CD14-positive monocyte (primary cell): ENCODE results near the gene PAQR6. TPM values are rescaled to one million over a fixed set of nuclear protein-coding genes. Genes with fewer than 3 reads are reported as not detected.

Experiments used
- DNase-seq, 3 donors: peaks; one replicate each; pipeline ENCODE4 v3.0.0-alpha.2; 2011 to 2022
- H2AFZ ChIP-seq: 2 replicates; pipeline ENCODE4 v1.6.0; 2012; ENCODE audit warnings: mild to moderate bottlenecking, low read depth, low read length, inconsistent platforms; ENCODE audit not compliant: insufficient read depth, poor library complexity, severe bottlenecking
- H3K27ac ChIP-seq, 2 donors: 1 replicate in 1 of 2; 2 replicates in 1 of 2; pipeline ENCODE4 v1.5.1; 2012 to 2013; ENCODE audit warnings: low read length in 2 of 2, control low read depth in 1 of 2, inconsistent platforms in 1 of 2, low read depth in 1 of 2, mild to moderate bottlenecking in 1 of 2
- H3K27me3 ChIP-seq, 2 donors: one replicate each; pipeline versions ENCODE4 v1.6.0 to v1.6.1; 2011 to 2013; ENCODE audit warnings: low read length in 2 of 2; ENCODE audit not compliant: control insufficient read depth in 2 of 2, insufficient read depth in 2 of 2
- H3K36me3 ChIP-seq, 2 donors: replicated peaks in 1 of 2; 1 replicate in 1 of 2; 2 replicates in 1 of 2; pipeline versions ENCODE4 v1.5.1 to v1.6.1; 2012 to 2013; ENCODE audit warnings: low read length in 2 of 2, control low read depth in 1 of 2, inconsistent platforms in 1 of 2, mild to moderate bottlenecking in 1 of 2; ENCODE audit not compliant: insufficient read depth in 2 of 2, control insufficient read depth in 1 of 2
- H3K4me1 ChIP-seq, 2 donors: 1 replicate in 1 of 2; 2 replicates in 1 of 2; pipeline versions ENCODE4 v1.5.1 to v1.6.1; 2012 to 2013; ENCODE audit warnings: low read length in 2 of 2, control low read depth in 1 of 2, inconsistent platforms in 1 of 2, mild to moderate bottlenecking in 1 of 2, moderate library complexity in 1 of 2; ENCODE audit not compliant: insufficient read depth in 2 of 2, control insufficient read depth in 1 of 2
- H3K4me2 ChIP-seq: replicated peaks from 2 replicates; pipeline ENCODE3; 2012; ENCODE audit warnings: low read length, moderate library complexity, mild to moderate bottlenecking; ENCODE audit not compliant: poor library complexity, severe bottlenecking; ENCODE audit errors: extremely low read depth
- H3K4me3 ChIP-seq, 3 experiments: fragments of 200-600 bp in 1 of 3; sonication (generic) in 1 of 3; replicated peaks in 1 of 3; 1 replicate in 2 of 3; 2 replicates in 1 of 3; pipeline ENCODE4 v1.5.1; 2011 to 2013; ENCODE audit warnings: low read length in 3 of 3, mild to moderate bottlenecking in 3 of 3, control low read depth in 2 of 3, low read depth in 2 of 3, inconsistent platforms in 1 of 3, moderate library complexity in 1 of 3
- H3K79me2 ChIP-seq: 2 replicates; pipeline ENCODE4 v1.6.0; 2012; ENCODE audit warnings: mild to moderate bottlenecking, control low read depth, inconsistent platforms, low read length, moderate library complexity; ENCODE audit not compliant: insufficient read depth
- H3K9ac ChIP-seq: 2 replicates; pipeline ENCODE4 v1.6.0; 2017; ENCODE audit warnings: low read length, mild to moderate bottlenecking; ENCODE audit not compliant: insufficient read depth, poor library complexity, severe bottlenecking
- H3K9me3 ChIP-seq, 2 donors: replicated peaks in 1 of 2; 1 replicate in 1 of 2; 2 replicates in 1 of 2; pipeline versions ENCODE4 v1.5.1 to v1.6.1; 2012 to 2013; ENCODE audit warnings: low read length in 2 of 2, control low read depth in 1 of 2; ENCODE audit not compliant: control insufficient read depth in 1 of 2, insufficient read depth in 1 of 2
- H4K20me1 ChIP-seq: 2 replicates; pipeline ENCODE4 v1.6.0; 2012; ENCODE audit warnings: mild to moderate bottlenecking, low read length, control low read depth, moderate library complexity; ENCODE audit not compliant: insufficient read depth
- H3K27ac Mint-ChIP-seq, 7 donors: one replicate each; pipeline ENCODE4 v1.8.0; 2020; ENCODE audit warnings: mild to moderate bottlenecking in 7 of 7, mixed read lengths in 7 of 7, moderate library complexity in 6 of 7, inconsistent platforms in 2 of 7
- H3K27me3 Mint-ChIP-seq, 3 donors: one replicate each; pipeline ENCODE4 v1.8.0; 2021 to 2022; ENCODE audit warnings: low read depth in 3 of 3, mild to moderate bottlenecking in 3 of 3, mixed read lengths in 3 of 3, moderate library complexity in 3 of 3, inconsistent platforms in 1 of 3
- H3K36me3 Mint-ChIP-seq, 2 donors: one replicate each; pipeline ENCODE4 v1.8.0; 2020; ENCODE audit warnings: mixed read lengths in 2 of 2, inconsistent platforms in 1 of 2, mild to moderate bottlenecking in 1 of 2
- H3K4me1 Mint-ChIP-seq: one replicate; pipeline ENCODE4 v1.8.0; 2020; ENCODE audit warnings: mild to moderate bottlenecking, mixed read lengths
- H3K4me3 Mint-ChIP-seq, 2 donors: one replicate each; pipeline ENCODE4 v1.8.0; 2020; ENCODE audit warnings: mild to moderate bottlenecking in 2 of 2, mixed read lengths in 2 of 2, moderate library complexity in 1 of 2
- H3K9me3 Mint-ChIP-seq, 7 donors: one replicate each; pipeline ENCODE4 v1.8.0; 2020 to 2022; ENCODE audit warnings: mixed read lengths in 7 of 7, mild to moderate bottlenecking in 6 of 7, moderate library complexity in 6 of 7, inconsistent platforms in 2 of 7
- WGBS: methylation state at CpG from one replicate; pipeline ENCODE4 v1.1.5; 2013; ENCODE audit warnings: missing lambda C conversion rate; ENCODE audit not compliant: insufficient coverage; 5-methylcytosine and 5-hydroxymethylcytosine counted together
- intact Hi-C, 2 donors: fragments of 100-400 bp; cut with micrococcal nuclease; formaldehyde crosslinking; loops; one replicate each; pipeline versions ENCODE4 v1.15.0 to v1.15.1; 2023
- polyA plus RNA-seq, 3 donors: library from polyadenylated mRNA; depleted of rRNA in 1 of 3; unstranded in 2 of 3; stranded (reverse) in 1 of 3; fragments of 300-500 nt in 2 of 3; fragments of >200 nt in 1 of 3; fragmentation: Illumina TruSeq in 2 of 3; gene quantifications; 1 replicate in 2 of 3; 2 replicates in 1 of 3; pipeline ENCODE4 v1.2.3, GENCODE V29; 2012 to 2021
- TF ChIP-seq, protein P1 (sequence below): fragments of 200-600 bp; IDR thresholded peaks from one replicate; pipeline ENCODE4 v1.8.0; 2022; ENCODE audit warnings: antibody characterized with exemption, mild to moderate bottlenecking

Gene PAQR6
- polyA plus RNA-seq, 3 donors = 7.7 TPM; not detected in 2

DNA sequence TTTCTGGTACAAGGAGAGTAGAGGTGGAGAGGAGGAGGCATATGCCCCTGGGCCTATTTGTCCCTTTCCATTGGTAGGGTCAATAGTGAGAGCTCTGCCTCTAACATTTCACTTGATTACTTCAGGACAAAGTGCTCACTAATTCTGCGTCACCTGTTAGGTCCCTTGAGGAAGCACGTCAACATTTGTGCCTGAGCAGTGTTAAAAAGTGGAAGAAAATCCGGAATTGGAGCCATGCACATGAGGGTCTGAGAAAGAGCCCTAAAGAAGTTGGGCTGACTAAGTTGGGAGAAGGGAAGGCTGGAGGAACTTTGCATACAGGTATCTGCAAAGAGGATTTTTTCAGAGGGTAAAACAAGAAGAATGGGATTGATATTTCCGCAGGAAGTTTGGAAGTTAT, 52.0 kb downstream of the PAQR6 start:
- H3K4me2 ChIP-seq = no peak overlapping the region
- WGBS = 92% methylated on average over 4 of the region's 4 CpGs
- H3K27me3 ChIP-seq = no peaks in the 10 kb centered on the region
- H3K4me3 ChIP-seq = no peak overlapping the region
- no peak overlapping the region for H2AFZ ChIP-seq
- peaks cover 36 to 53% of the 10 kb centered on the region in 2 donors for H3K36me3 ChIP-seq
- H3K9ac ChIP-seq = no peak overlapping the region
- Mint-ChIP-seq H3K27ac (peak overlapping the region in 2 of 7 donors; percentile 23 to 59), H3K4me3 (no peak overlapping the region), H3K9me3 (no peaks in the 10 kb centered on the region), H3K36me3 (peaks cover 28 to 49% of the 10 kb centered on the region in 2 donors), H3K27me3 (peaks cover 0 to 1% (median 0%) of the 10 kb centered on the region in 3 donors), H3K4me1 (peaks cover 61% of the 10 kb centered on the region)
- no peak for DNase-seq
- TF ChIP-seq, protein P1, sequence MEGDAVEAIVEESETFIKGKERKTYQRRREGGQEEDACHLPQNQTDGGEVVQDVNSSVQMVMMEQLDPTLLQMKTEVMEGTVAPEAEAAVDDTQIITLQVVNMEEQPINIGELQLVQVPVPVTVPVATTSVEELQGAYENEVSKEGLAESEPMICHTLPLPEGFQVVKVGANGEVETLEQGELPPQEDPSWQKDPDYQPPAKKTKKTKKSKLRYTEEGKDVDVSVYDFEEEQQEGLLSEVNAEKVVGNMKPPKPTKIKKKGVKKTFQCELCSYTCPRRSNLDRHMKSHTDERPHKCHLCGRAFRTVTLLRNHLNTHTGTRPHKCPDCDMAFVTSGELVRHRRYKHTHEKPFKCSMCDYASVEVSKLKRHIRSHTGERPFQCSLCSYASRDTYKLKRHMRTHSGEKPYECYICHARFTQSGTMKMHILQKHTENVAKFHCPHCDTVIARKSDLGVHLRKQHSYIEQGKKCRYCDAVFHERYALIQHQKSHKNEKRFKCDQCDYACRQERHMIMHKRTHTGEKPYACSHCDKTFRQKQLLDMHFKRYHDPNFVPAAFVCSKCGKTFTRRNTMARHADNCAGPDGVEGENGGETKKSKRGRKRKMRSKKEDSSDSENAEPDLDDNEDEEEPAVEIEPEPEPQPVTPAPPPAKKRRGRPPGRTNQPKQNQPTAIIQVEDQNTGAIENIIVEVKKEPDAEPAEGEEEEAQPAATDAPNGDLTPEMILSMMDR = no peak
- peaks cover 76% of the 10 kb centered on the region for H3K79me2 ChIP-seq
- H3K27ac ChIP-seq = no peak overlapping the region
- intact Hi-C loops = no loop called here
- H4K20me1 ChIP-seq = peaks cover 54% of the 10 kb centered on the region
- H3K4me1 ChIP-seq = peaks cover 31 to 48% of the 10 kb centered on the region in 2 donors
- H3K9me3 ChIP-seq = no peaks in the 10 kb centered on the region

DNA sequence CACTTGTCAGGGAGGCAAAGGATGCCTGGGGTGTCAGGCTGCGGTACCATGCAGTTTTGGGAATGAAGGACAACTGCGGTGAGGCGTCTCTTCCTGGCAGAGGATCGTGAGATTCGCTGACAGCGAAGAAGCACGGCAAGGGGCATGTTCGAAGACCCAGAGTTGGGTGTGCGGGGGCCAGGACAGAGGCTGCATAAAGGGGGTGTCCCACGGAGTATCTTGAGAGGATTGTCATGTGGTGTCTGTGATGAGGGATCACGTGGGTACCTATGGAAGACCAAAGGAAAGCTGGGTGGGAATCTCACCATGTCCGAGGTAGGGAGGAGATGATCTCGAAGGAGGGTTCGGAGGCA, 53.6 kb downstream of the PAQR6 start:
- intact Hi-C loops = loop anchor here in 1 of 2 donors (5.0 kb wide), 1 partner anchor 47 kb away; no protein-coding TSS in a partner anchor
- Mint-ChIP-seq H3K36me3 (peaks cover 16 to 34% of the 10 kb centered on the region in 2 donors), H3K27ac (peak overlapping the region; percentile 93 to 99 (median 95)), H3K27me3 (peaks cover 0 to 1% (median 0%) of the 10 kb centered on the region in 3 donors), H3K4me1 (peaks cover 46% of the 10 kb centered on the region), H3K4me3 (peak overlapping the region; percentile 95 to 98), H3K9me3 (peaks cover 0 to 1% (median 0%) of the 10 kb centered on the region in 7 donors)
- peaks cover 62% of the 10 kb centered on the region for H3K79me2 ChIP-seq
- H3K27me3 ChIP-seq = no peaks in the 10 kb centered on the region
- H2AFZ ChIP-seq = peak overlapping the region; percentile 83
- H3K4me3 ChIP-seq = peak overlapping the region; percentile 87 to 88 (median 88)
- H3K9me3 ChIP-seq = no peaks in the 10 kb centered on the region
- peak overlapping the region; percentile 82 for H3K4me2 ChIP-seq
- peak overlapping the region; percentile 81 for H3K9ac ChIP-seq
- WGBS = 14% methylated on average over 13 of the region's 14 CpGs
- peaks cover 27 to 39% of the 10 kb centered on the region in 2 donors for H3K4me1 ChIP-seq
- peak in 1 of 3 donors; percentile 41 for DNase-seq
- H3K27ac ChIP-seq = peak overlapping the region; percentile 58 to 90
- peaks cover 40% of the 10 kb centered on the region for H4K20me1 ChIP-seq
- H3K36me3 ChIP-seq = peaks cover 23 to 39% of the 10 kb centered on the region in 2 donors
- TF ChIP-seq, protein P1 = no peak
